Dedifferentiated amniotic fluid mesenchymal stem cell (primary cell): ENCODE results near the gene SYCE1.
A peak's percentile ranks its signal among the peaks of the same experiment; 100 is the strongest.
"Not testable (repeated sequence)": the region's sequence is repeated elsewhere in the genome, so short reads cannot be mapped to it uniquely, and the experiment has no call there.

Experiments
- DNase-seq: peaks from one replicate; pipeline ENCODE4 v3.0.0-alpha.2; 2016; ENCODE audit errors: extremely low spot score

SYCE1 gene

GRCh38 chr10:133565441-133566294, at the start of gene SYCE1:
SYCE1 (minus strand) TSS chr10:133565583; CDS start chr10:133565529, 54 bp downstream.
- DNase-seq, result no peak

GRCh38 chr10:133614830-133615580, 49.6 kb upstream of the SYCE1 start:
- DNase-seq, result no peak

GRCh38 chr10:133613699-133614098, 48.3 kb upstream of the SYCE1 start:
- DNase-seq, result no peak

- no peak for DNase-seq
Measured at GRCh38 chr10:133611079-133611478, 45.7 kb upstream of the SYCE1 start.

GRCh38 chr10:133608855-133609254, 43.5 kb upstream of the SYCE1 start:
- peak; percentile 43 for DNase-seq

GRCh38 chr10:133603434-133603833, 38.1 kb upstream of the SYCE1 start:
- DNase-seq, result not testable (repeated sequence)

GRCh38 chr10:133600657-133601056, 35.3 kb upstream of the SYCE1 start:
- DNase-seq, result no peak

- not testable (repeated sequence) for DNase-seq
Measured at GRCh38 chr10:133599869-133600268, 34.5 kb upstream of the SYCE1 start.

GRCh38 chr10:133592716-133593115, 27.3 kb upstream of the SYCE1 start:
- DNase-seq, result no peak

GRCh38 chr10:133590970-133591359, 25.6 kb upstream of the SYCE1 start:
- no peak for DNase-seq

- no peak for DNase-seq
Measured at GRCh38 chr10:133590226-133590969, 25.0 kb upstream of the SYCE1 start.

GRCh38 chr10:133577037-133577436, 11.7 kb upstream of the SYCE1 start:
- not testable (repeated sequence) for DNase-seq

- not testable (repeated sequence) for DNase-seq
Measured at GRCh38 chr10:133573460-133573859, 8.1 kb upstream of the SYCE1 start.

- not testable (repeated sequence) for DNase-seq
Measured at GRCh38 chr10:133572055-133572454, 6.7 kb upstream of the SYCE1 start.

- not testable (repeated sequence) for DNase-seq
Measured at GRCh38 chr10:133569801-133570200, 4.4 kb upstream of the SYCE1 start.

- DNase-seq, result not testable (repeated sequence)
Measured at GRCh38 chr10:133568831-133569527, 3.6 kb upstream of the SYCE1 start.

- no peak for DNase-seq
Measured at GRCh38 chr10:133568287-133568614, 2.9 kb upstream of the SYCE1 start.

- no peak for DNase-seq
Measured at GRCh38 chr10:133567609-133568286, 2.4 kb upstream of the SYCE1 start.

GRCh38 chr10:133567119-133567518, 1.7 kb upstream of the SYCE1 start:
- no peak for DNase-seq

GRCh38 chr10:133564816-133565215, 567 bp downstream of the SYCE1 start:
- no peak for DNase-seq

- DNase-seq, result no peak
Measured at GRCh38 chr10:133559216-133559615, 6.2 kb downstream of the SYCE1 start.
